B cell (primary cell): ENCODE data around the gene GAREM2. TPM values are rescaled to one million over a fixed set of nuclear protein-coding genes. Genes with fewer than 3 reads are reported as not detected.
A peak's percentile ranks its signal among the peaks of the same experiment; 100 is the strongest.

Experiments used
- ATAC-seq: fragments of 200-7000 bp; cut with Tn5 transposase; one replicate; pipeline ENCODE4 v1.10.0; 2021; ENCODE audit warnings: low read depth, mild to moderate bottlenecking, moderate number of reproducible peaks, moderate library complexity
- CTCF ChIA-PET: fragments of 350-600 bp; sonication (Branson Sonifier 250); formaldehyde crosslinking; loops from one replicate; lab custom pipeline; 2021; ENCODE audit warnings: antibody characterized with exemption, inconsistent platforms; lab: Charles Lee
- POLR2A ChIA-PET: fragments of 350-600 bp; sonication (Branson Sonifier 250); formaldehyde crosslinking; loops from one replicate; lab custom pipeline; 2021; ENCODE audit warnings: antibody characterized with exemption; lab: Charles Lee
- DNase-seq: peaks from one replicate; pipeline ENCODE4 v3.0.0; 2013
- H2AFZ ChIP-seq: 2 replicates; pipeline ENCODE4 v1.6.1; 2012; ENCODE audit warnings: mild to moderate bottlenecking, low read depth, low read length; ENCODE audit not compliant: insufficient read depth, poor library complexity, severe bottlenecking
- H3K27ac ChIP-seq, 2 donors: 1 replicate in 1 of 2; 2 replicates in 1 of 2; pipeline ENCODE4 v1.5.1; 2012 to 2013; ENCODE audit warnings: low read length in 2 of 2, mild to moderate bottlenecking in 2 of 2, moderate library complexity in 1 of 2
- H3K27me3 ChIP-seq, 4 experiments: fragments of 200-600 bp in 1 of 4; sonication (generic) in 1 of 4; replicated peaks in 1 of 4; 1 replicate in 2 of 4; 2 replicates in 2 of 4; pipeline versions ENCODE4 v1.6.1 to v1.7.0; 2013 to 2016; ENCODE audit warnings: low read length in 3 of 4, mild to moderate bottlenecking in 2 of 4, mixed read lengths in 1 of 4, moderate library complexity in 1 of 4; ENCODE audit not compliant: insufficient read depth in 4 of 4, control insufficient read depth in 3 of 4; ENCODE audit errors: control extremely low read depth in 1 of 4
- H3K36me3 ChIP-seq, 2 experiments: replicated peaks in 1 of 2; 1 replicate in 1 of 2; 2 replicates in 1 of 2; pipeline versions ENCODE4 v1.6.1 to v1.7.1; 2013; ENCODE audit warnings: low read length in 1 of 2; ENCODE audit not compliant: insufficient read depth in 2 of 2, control insufficient read depth in 1 of 2; ENCODE audit errors: control extremely low read depth in 1 of 2, extremely low read depth in 1 of 2
- H3K4me1 ChIP-seq, 2 donors: fragments of 200-600 bp in 1 of 2; sonication (generic) in 1 of 2; 1 replicate in 1 of 2; 2 replicates in 1 of 2; pipeline versions ENCODE4 v1.5.1 to v1.6.1; 2013 to 2017; ENCODE audit warnings: low read length in 2 of 2; ENCODE audit not compliant: control insufficient read depth in 2 of 2, insufficient read depth in 2 of 2
- H3K4me2 ChIP-seq: replicated peaks from 2 replicates; pipeline ENCODE3; 2012; ENCODE audit warnings: mild to moderate bottlenecking, low read depth, low read length; ENCODE audit not compliant: poor library complexity, severe bottlenecking
- H3K4me3 ChIP-seq, 5 experiments: fragments of 200-600 bp in 1 of 5; sonication (generic) in 1 of 5; 1 replicate in 3 of 5; 2 replicates in 2 of 5; pipeline versions ENCODE4 v1.5.1 to v1.7.0; 2011 to 2016; ENCODE audit warnings: low read length in 4 of 5, mild to moderate bottlenecking in 4 of 5, low read depth in 2 of 5, control low read depth in 1 of 5, moderate library complexity in 1 of 5; ENCODE audit not compliant: insufficient read depth in 1 of 5; ENCODE audit errors: control extremely low read depth in 1 of 5, extremely low read depth in 1 of 5
- H3K79me2 ChIP-seq: fragments of 200-600 bp; sonication (generic); one replicate; pipeline ENCODE4 v1.6.0; 2016; ENCODE audit warnings: low read length; ENCODE audit not compliant: control insufficient read depth, insufficient read depth
- H3K9ac ChIP-seq: fragments of 200-600 bp; sonication (generic); 2 replicates; pipeline ENCODE4 v1.6.1; 2017; ENCODE audit warnings: mild to moderate bottlenecking, low read length, moderate library complexity
- H3K9me3 ChIP-seq, 3 donors: one replicate each; pipeline versions ENCODE4 v1.6.1 to v1.7.1; 2013; ENCODE audit warnings: low read length in 2 of 3; ENCODE audit not compliant: control insufficient read depth in 2 of 3, insufficient read depth in 1 of 3; ENCODE audit errors: control extremely low read depth in 1 of 3
- H4K20me1 ChIP-seq: 2 replicates; pipeline ENCODE4 v1.6.0; 2012; ENCODE audit warnings: mild to moderate bottlenecking, low read length; ENCODE audit not compliant: insufficient read depth, control insufficient read depth, poor library complexity, severe bottlenecking
- H3K27ac Mint-ChIP-seq: one replicate; pipeline ENCODE4 v1.8.0; 2021; ENCODE audit warnings: mixed read lengths
- H3K27me3 Mint-ChIP-seq: one replicate; pipeline ENCODE4 v1.8.0; 2021; ENCODE audit warnings: mixed read lengths
- H3K4me1 Mint-ChIP-seq: one replicate; pipeline ENCODE4 v1.8.0; 2021; ENCODE audit warnings: mixed read lengths
- H3K4me3 Mint-ChIP-seq: one replicate; pipeline ENCODE4 v1.8.0; 2021; ENCODE audit warnings: mixed read lengths
- H3K9me3 Mint-ChIP-seq: one replicate; pipeline ENCODE4 v1.8.0; 2022; ENCODE audit warnings: mixed read lengths; ENCODE audit not compliant: insufficient read depth
- CTCF ChIP-seq: fragments of 200-600 bp; IDR thresholded peaks from one replicate; pipeline ENCODE4 v1.8.0; 2022; ENCODE audit warnings: antibody characterized with exemption, mild to moderate bottlenecking
- EZH2 ChIP-seq: IDR thresholded peaks from 2 replicates; pipeline ENCODE4 v1.6.1; 2012; ENCODE audit warnings: borderline replicate concordance, low read depth, mild to moderate bottlenecking, moderate library complexity, low read length; ENCODE audit not compliant: insufficient read depth, poor library complexity, severe bottlenecking
- WGBS: methylation state at CpG from one replicate; pipeline ENCODE4 v1.1.5; 2013; ENCODE audit warnings: missing lambda C conversion rate; ENCODE audit not compliant: insufficient coverage; 5-methylcytosine and 5-hydroxymethylcytosine counted together
- intact Hi-C: fragments of 100-400 bp; cut with micrococcal nuclease; formaldehyde crosslinking; loops from one replicate; pipeline ENCODE4 v1.10.0; 2022
- polyA plus RNA-seq: library from polyadenylated mRNA; depleted of rRNA; stranded (reverse); fragments of >200 nt; gene quantifications from 2 replicates; pipeline ENCODE4 v1.2.3, GENCODE V29; 2012
- total RNA-seq, 2 donors: library from RNA; stranded (reverse); fragments of 120-200 nt in 1 of 2; gene quantifications; 1 replicate in 1 of 2; 2 replicates in 1 of 2; pipeline versions ENCODE4 v1.2.3 to v1.2.4, GENCODE V29; 2013 to 2022

The GAREM2 gene
- total and polyA plus RNA-seq, 2 donors (not counting 1 experiment from before 2014, with no cell fraction given), result 0.27 to 1.7 TPM

GRCh38 chr2:26178746-26179436 lies 6.0 kb downstream of the GAREM2 start:
- CTCF ChIA-PET, result no interaction called here
- Mint-ChIP-seq H3K4me1 (peaks cover 17% of the 10 kb centered on the region), H3K4me3 (peak overlapping the region; percentile 78), H3K9me3 (no peaks in the 10 kb centered on the region), H3K27ac (no peak overlapping the region), H3K27me3 (peaks cover 33% of the 10 kb centered on the region)
- H3K4me2 ChIP-seq, result peak overlapping the region; percentile 80
- H3K4me3 ChIP-seq, result peak overlapping the region in 3 of 5 experiments; percentile 43 to 60 (median 54)
- no peak overlapping the region for H3K27ac ChIP-seq
- H3K4me1 ChIP-seq, result peaks cover 13 to 19% of the 10 kb centered on the region in 2 donors
- peaks cover 0 to 10% (median 0%) of the 10 kb centered on the region in 3 donors for H3K9me3 ChIP-seq
- no peaks in the 10 kb centered on the region for H3K79me2 ChIP-seq
- peak; percentile 61 for ATAC-seq
- H4K20me1 ChIP-seq, result no peaks in the 10 kb centered on the region
- POLR2A ChIA-PET, result no interaction called here
- H3K9ac ChIP-seq, result peak overlapping the region; percentile 63
- no peak for TF ChIP-seq EZH2
- TF ChIP-seq CTCF, result no peak
- H2AFZ ChIP-seq, result peak overlapping the region; percentile 76
- peak; percentile 44 for DNase-seq
- WGBS, result 3% methylated on average over 37 of the region's 48 CpGs
- peaks cover 0 to 53% (median 21%) of the 10 kb centered on the region in 4 experiments for H3K27me3 ChIP-seq
- intact Hi-C loops, result no loop called here
- no peaks in the 10 kb centered on the region for H3K36me3 ChIP-seq

DNA sequence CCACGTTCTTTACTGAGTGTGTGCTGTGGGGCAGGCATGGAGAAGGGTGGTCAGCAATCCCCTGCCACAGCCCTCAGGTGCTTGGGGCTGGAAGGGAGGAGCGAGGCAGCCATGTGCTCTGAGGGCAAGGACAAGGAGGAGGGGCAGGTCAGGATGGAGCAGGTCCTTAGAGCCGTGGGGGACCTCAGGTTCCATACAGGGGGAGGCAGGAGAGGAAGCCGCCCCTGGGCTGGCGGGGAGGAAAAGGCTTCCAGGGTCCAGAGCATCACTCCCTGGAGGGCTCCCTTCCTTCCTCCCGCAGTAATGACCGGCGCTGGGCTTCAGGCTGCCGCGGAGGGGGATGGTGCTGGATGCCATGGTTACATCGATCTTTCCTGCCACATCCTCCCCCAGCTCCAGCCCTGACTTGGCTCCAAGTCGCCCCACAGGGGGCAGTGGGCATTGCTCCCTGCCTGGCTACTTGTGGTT lies 6.6 kb downstream of the GAREM2 start:
- H3K27ac Mint-ChIP-seq, result no peak overlapping the region
- ATAC-seq (no peak), DNase-seq (no peak)
- peaks cover 0 to 5% (median 0%) of the 10 kb centered on the region in 3 donors for H3K9me3 ChIP-seq
- H3K4me1 Mint-ChIP-seq, result peaks cover 15% of the 10 kb centered on the region
- peak overlapping the region; percentile 76 for H2AFZ ChIP-seq
- peaks cover 13 to 17% of the 10 kb centered on the region in 2 donors for H3K4me1 ChIP-seq
- no peak overlapping the region for H3K27ac ChIP-seq
- no peaks in the 10 kb centered on the region for H3K9me3 Mint-ChIP-seq
- H3K27me3 Mint-ChIP-seq, result peaks cover 29% of the 10 kb centered on the region
- peak overlapping the region; percentile 63 for H3K9ac ChIP-seq
- peaks cover 0 to 47% (median 16%) of the 10 kb centered on the region in 4 experiments for H3K27me3 ChIP-seq
- H3K4me2 ChIP-seq, result peak overlapping the region; percentile 80
- no peaks in the 10 kb centered on the region for H4K20me1 ChIP-seq
- ChIA-PET POLR2A (no interaction called here), CTCF (no interaction called here)
- H3K4me3 ChIP-seq, result peak overlapping the region in 3 of 5 experiments; percentile 43 to 60 (median 54)
- TF ChIP-seq EZH2 (no peak), CTCF (no peak)
- intact Hi-C loops, result no loop called here
- H3K79me2 ChIP-seq, result no peaks in the 10 kb centered on the region
- no peaks in the 10 kb centered on the region for H3K36me3 ChIP-seq
- H3K4me3 Mint-ChIP-seq, result peak overlapping the region; percentile 78
- WGBS, result 26% methylated on average over 10 of the region's 12 CpGs
